Smooth muscle cell (in vitro differentiated cells): Measurements from ENCODE around the gene SLIT1. TPM values are rescaled to one million over a fixed set of nuclear protein-coding genes. Genes with fewer than 3 reads are reported as not detected.

Experiments
- DNase-seq: peaks from one replicate; lab custom pipeline; 2025; ENCODE audit not compliant: unreplicated experiment; lab: John Stamatoyannopoulos, UW
- H2AFZ ChIP-seq: fragments of 200-600 bp; sonication (generic); 2 replicates; pipeline ENCODE4 v1.6.0; 2016; ENCODE audit warnings: antibody characterized with exemption, low read depth, mild to moderate bottlenecking
- H3F3A ChIP-seq: fragments of 200-600 bp; sonication (generic); 2 replicates; pipeline ENCODE4 v1.6.0; 2017; ENCODE audit warnings: antibody characterized with exemption, low read depth
- H3K27ac ChIP-seq: fragments of 200-600 bp; sonication (generic); 2 replicates; pipeline ENCODE4 v1.5.1; 2016; ENCODE audit warnings: low read depth, mild to moderate bottlenecking
- H3K27me3 ChIP-seq: fragments of 200-600 bp; sonication (generic); 2 replicates; pipeline ENCODE4 v1.6.1; 2016; ENCODE audit warnings: low read depth, mild to moderate bottlenecking
- H3K36me3 ChIP-seq: fragments of 200-600 bp; sonication (generic); 2 replicates; pipeline ENCODE4 v1.5.1; 2016; ENCODE audit warnings: low read depth
- H3K4me1 ChIP-seq: fragments of 200-600 bp; sonication (generic); 2 replicates; pipeline ENCODE4 v1.5.1; 2016; ENCODE audit warnings: low read depth
- H3K4me2 ChIP-seq: fragments of 200-600 bp; sonication (generic); 2 replicates; pipeline ENCODE4 v1.6.0; 2016; ENCODE audit warnings: mild to moderate bottlenecking
- H3K4me3 ChIP-seq: fragments of 200-600 bp; sonication (generic); 2 replicates; pipeline ENCODE4 v1.5.1; 2016; ENCODE audit warnings: mild to moderate bottlenecking
- H3K79me2 ChIP-seq: fragments of 200-600 bp; sonication (generic); 2 replicates; pipeline ENCODE4 v1.6.0; 2016; ENCODE audit warnings: low read depth, mild to moderate bottlenecking
- H3K9ac ChIP-seq: fragments of 200-600 bp; sonication (generic); 2 replicates; pipeline ENCODE4 v1.6.0; 2016; ENCODE audit warnings: low read depth
- H3K9me3 ChIP-seq: fragments of 200-600 bp; sonication (generic); replicated peaks from 2 replicates; pipeline ENCODE4 v1.5.1; 2016; ENCODE audit warnings: low read depth
- H4K20me1 ChIP-seq: fragments of 200-600 bp; sonication (generic); 2 replicates; pipeline ENCODE4 v1.6.0; 2016; ENCODE audit warnings: low read depth
- WGBS: methylation state at CpG from one replicate; pipeline ENCODE4 v1.1.7; 2016; ENCODE audit warnings: low lambda C conversion rate; 5-methylcytosine and 5-hydroxymethylcytosine counted together
- polyA plus RNA-seq: library from polyadenylated mRNA; unstranded; fragments of >200 nt; fragmentation: Nextera tagmentation; extraction: Ambion mirVana; gene quantifications from 2 replicates; pipeline ENCODE4 v1.2.1, GENCODE V29; 2016
- total RNA-seq: library from RNA; depleted of rRNA; stranded (reverse); fragments of >200 nt; gene quantifications from 2 replicates; pipeline ENCODE4 v1.2.3, GENCODE V29; 2014
- TF ChIP-seq, protein P1 (sequence below): fragments of 200-600 bp; sonication (generic); IDR thresholded peaks from 2 replicates; pipeline ENCODE4 v1.5.1; 2017; ENCODE audit warnings: borderline replicate concordance, mild to moderate bottlenecking, antibody characterized with exemption; ENCODE audit not compliant: insufficient read depth, poor library complexity, severe bottlenecking

SLIT1 gene
- total and polyA plus RNA-seq, 2 experiments from 2014 or later: 0.15 TPM; not detected in 1

DNA sequence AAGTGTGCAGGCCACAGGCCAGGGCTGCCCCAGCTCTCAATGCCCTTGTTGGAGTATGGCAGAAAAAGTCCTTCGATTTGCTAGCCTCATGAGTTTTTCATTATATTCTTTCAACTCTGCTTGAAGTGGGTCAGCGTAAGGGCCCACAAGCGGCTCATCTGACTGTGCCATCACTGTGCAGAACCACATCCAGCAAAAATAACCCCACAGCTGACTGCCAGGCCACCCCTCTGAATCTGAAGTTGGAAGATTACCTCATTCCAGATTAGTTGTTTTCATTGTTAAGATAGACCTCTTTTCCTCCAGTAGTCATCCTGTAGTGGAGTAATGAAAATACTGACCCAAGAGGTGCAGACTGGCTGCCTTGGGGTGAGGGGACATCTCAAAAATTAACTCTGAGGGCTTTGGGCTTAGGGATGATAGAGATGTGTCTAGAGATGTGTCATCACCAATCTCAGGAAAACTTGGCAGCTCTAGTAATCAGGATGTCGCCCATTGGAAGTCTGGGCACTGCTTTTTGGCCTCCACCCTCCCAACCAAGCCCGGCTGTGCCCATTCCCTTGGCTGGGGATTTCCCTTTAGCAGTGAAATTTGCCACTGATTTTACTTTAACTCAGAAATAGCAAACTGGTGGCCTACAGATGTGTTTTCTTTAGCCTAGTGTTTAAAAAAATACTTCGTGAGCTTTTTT is 189.3 kb downstream of the SLIT1 start:
- Histone ChIP-seq H3K27me3 (no peaks in the 10 kb centered on the region), H3K9me3 (no peaks in the 10 kb centered on the region), H3K9ac (no peak overlapping the region), H2AFZ (no peak overlapping the region), H3K27ac (no peak overlapping the region), H4K20me1 (no peaks in the 10 kb centered on the region), H3K79me2 (no peaks in the 10 kb centered on the region), H3K4me3 (no peak overlapping the region), H3K4me1 (no peaks in the 10 kb centered on the region), H3K36me3 (no peaks in the 10 kb centered on the region), H3K4me2 (no peak overlapping the region), H3F3A (no peaks in the 10 kb centered on the region)
- TF ChIP-seq, protein P1, sequence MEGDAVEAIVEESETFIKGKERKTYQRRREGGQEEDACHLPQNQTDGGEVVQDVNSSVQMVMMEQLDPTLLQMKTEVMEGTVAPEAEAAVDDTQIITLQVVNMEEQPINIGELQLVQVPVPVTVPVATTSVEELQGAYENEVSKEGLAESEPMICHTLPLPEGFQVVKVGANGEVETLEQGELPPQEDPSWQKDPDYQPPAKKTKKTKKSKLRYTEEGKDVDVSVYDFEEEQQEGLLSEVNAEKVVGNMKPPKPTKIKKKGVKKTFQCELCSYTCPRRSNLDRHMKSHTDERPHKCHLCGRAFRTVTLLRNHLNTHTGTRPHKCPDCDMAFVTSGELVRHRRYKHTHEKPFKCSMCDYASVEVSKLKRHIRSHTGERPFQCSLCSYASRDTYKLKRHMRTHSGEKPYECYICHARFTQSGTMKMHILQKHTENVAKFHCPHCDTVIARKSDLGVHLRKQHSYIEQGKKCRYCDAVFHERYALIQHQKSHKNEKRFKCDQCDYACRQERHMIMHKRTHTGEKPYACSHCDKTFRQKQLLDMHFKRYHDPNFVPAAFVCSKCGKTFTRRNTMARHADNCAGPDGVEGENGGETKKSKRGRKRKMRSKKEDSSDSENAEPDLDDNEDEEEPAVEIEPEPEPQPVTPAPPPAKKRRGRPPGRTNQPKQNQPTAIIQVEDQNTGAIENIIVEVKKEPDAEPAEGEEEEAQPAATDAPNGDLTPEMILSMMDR: no peak
- DNase-seq: no peak
- 96% methylated on average over 6 of the region's 6 CpGs for WGBS

- no peaks in the 10 kb centered on the region for H3K27me3 ChIP-seq
- no peaks in the 10 kb centered on the region for H3K4me1 ChIP-seq
- H3K4me2 ChIP-seq: no peak overlapping the region
- no peaks in the 10 kb centered on the region for H4K20me1 ChIP-seq
- H3K27ac ChIP-seq: no peak overlapping the region
- no peaks in the 10 kb centered on the region for H3K36me3 ChIP-seq
- 94% methylated on average over 4 of the region's 4 CpGs for WGBS
- H3K9ac ChIP-seq: no peak overlapping the region
- H3K4me3 ChIP-seq: no peak overlapping the region
- no peak overlapping the region for H2AFZ ChIP-seq
- H3F3A ChIP-seq: no peaks in the 10 kb centered on the region
- H3K79me2 ChIP-seq: no peaks in the 10 kb centered on the region
- TF ChIP-seq, protein P1: no peak
- H3K9me3 ChIP-seq: no peaks in the 10 kb centered on the region
- no peak for DNase-seq
Observed at GRCh38 chr10:96995851-96996250, 189.9 kb downstream of the SLIT1 start.

DNA sequence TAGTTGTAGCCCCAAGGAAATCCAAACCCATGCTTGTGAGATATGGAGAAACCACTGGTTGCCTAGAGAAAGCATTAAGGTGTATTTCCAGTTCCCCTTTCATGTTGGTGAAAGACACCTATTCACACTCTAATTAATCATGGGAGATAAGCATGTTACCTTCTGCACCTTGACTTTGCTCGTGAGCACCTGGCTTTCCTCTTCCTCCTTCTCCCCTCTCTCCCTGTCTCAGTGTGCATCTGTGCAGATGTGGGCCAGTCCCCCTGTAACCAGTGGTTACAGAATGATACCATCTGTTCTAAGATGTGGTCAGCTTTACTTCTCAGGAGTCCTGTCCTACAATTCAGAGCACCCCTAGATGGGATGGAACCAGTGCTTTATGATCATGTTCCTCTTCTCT is 193.0 kb downstream of the SLIT1 start:
- no peaks in the 10 kb centered on the region for H3K4me1 ChIP-seq
- no peak overlapping the region for H2AFZ ChIP-seq
- no peaks in the 10 kb centered on the region for H4K20me1 ChIP-seq
- H3K4me2 ChIP-seq: no peak overlapping the region
- no peaks in the 10 kb centered on the region for H3K36me3 ChIP-seq
- 94% methylated on average over 1 of the region's 1 CpG for WGBS
- no peak overlapping the region for H3K9ac ChIP-seq
- H3K9me3 ChIP-seq: no peaks in the 10 kb centered on the region
- no peak overlapping the region for H3K27ac ChIP-seq
- no peaks in the 10 kb centered on the region for H3K27me3 ChIP-seq
- no peaks in the 10 kb centered on the region for H3K79me2 ChIP-seq
- H3F3A ChIP-seq: peaks cover 5% of the 10 kb centered on the region
- no peak for DNase-seq
- H3K4me3 ChIP-seq: no peak overlapping the region
- TF ChIP-seq, protein P1: no peak

- Histone ChIP-seq H3K9me3 (no peaks in the 10 kb centered on the region), H3F3A (peaks cover 5% of the 10 kb centered on the region), H3K79me2 (no peaks in the 10 kb centered on the region), H4K20me1 (no peaks in the 10 kb centered on the region), H3K27me3 (no peaks in the 10 kb centered on the region), H3K4me3 (no peak overlapping the region), H3K9ac (no peak overlapping the region), H3K4me1 (no peaks in the 10 kb centered on the region), H2AFZ (no peak overlapping the region), H3K27ac (peak overlapping the region; percentile 64), H3K36me3 (no peaks in the 10 kb centered on the region), H3K4me2 (peak overlapping the region; percentile 61)
- TF ChIP-seq, protein P1: no peak
- no peak for DNase-seq
- WGBS: 28% methylated on average over 7 of the region's 7 CpGs
Observed at GRCh38 chr10:96991313-96991841, 194.4 kb downstream of the SLIT1 start.
